GM19043 (cell line): ENCODE results near the gene FAM234B.

Source experiments
- ATAC-seq: cut with Tn5 transposase; IDR thresholded peaks from one replicate; pipeline ENCODE4 v1.9.1; 2021; ENCODE audit warnings: low read depth; ENCODE audit not compliant: unreplicated experiment

FAM234B gene

DNA sequence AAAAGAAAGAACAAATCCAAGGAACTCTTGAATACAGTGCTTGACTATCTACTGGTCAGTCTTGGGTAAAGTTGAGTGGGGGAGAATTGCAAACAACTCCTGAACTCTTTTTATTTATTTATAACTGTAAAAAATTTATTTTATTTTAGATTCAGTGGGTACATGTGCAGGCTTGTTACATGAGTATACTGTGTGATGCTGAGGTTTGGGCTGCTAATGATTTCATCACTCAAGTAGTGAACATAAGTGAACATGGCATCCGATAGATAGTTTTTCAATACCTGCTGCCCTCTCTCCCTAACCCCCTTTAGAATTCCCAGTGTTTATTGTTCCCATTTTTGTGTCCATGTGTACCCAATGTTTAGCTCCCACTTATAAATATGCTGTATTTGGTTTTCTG is 62.5 kb downstream of the FAM234B start:
- ATAC-seq = no peak

DNA sequence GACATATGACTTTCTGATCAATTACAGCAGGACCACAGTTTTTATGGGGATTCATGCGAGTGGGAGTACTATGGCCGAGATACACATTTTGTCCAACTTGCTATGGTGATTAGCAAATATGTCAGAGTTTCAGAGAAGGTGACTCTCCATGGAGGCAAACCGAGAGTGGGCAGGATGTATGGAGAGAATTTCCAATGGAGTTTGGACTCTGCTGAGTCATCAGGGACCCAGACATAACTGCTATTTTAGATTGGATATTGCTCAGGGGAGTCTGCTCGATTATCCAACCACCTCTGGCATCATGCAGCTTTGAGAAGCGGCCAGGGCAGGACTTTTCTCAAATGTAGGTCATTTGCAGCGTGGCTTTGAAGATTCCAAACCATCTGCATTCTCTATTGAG is 68.8 kb downstream of the FAM234B start:
- no peak for ATAC-seq

DNA sequence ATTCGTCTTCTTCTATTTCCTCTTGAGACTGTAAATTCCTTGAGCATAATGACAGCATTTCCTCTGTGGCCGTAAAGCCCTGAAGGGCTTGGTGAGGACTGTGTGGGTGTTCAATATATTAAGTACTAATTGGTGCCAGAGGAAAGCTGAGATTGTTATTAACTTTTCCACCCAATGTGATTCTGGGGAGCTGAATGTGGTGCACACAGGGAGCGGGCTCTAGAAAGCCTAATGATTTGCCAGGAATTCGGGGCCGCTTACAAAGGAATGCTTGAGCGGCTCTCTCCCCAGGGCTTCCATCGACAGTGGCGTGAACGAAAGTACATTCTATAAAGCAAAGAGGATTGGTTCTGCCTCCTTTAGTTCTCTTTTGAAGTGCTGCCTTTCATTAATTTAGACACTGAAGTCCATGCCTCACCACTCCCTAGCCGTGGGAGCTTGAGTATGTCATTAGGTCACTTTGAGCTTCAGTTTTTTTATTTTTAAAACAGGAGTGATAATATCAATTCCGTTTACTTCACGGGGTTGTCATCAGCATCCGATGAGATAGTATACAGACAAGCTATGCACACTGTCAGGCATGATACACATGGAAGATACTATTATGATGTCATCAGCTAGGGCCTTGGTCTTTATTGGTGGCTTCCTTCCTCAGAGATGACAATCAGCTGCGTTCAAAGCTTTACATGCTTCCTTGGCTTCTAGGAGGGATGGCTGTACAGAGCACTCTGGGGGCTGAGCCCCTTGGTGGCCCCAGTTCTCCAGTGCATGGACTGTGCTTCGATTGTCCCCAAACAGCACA is 70.3 kb downstream of the FAM234B start:
- no peak for ATAC-seq

DNA sequence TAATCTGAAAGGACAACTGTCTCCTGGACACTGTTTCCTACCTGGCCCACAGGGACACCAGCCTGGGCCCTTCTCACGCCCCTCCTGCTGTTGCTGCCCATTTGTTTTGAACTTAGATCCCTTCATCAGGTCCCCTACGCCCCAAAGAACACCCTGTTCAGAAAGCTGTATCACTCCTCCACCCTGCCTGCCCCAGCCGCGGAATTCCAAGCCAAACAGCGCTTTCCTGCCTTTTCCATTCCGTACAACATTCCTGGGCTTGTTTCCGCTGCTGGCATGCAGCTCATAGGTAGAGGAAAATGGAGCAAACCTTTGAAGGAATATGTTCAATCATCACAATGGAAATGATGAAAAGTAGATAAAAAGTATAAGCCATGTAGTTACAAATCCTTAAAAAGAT is 72.1 kb downstream of the FAM234B start:
- no peak for ATAC-seq

DNA sequence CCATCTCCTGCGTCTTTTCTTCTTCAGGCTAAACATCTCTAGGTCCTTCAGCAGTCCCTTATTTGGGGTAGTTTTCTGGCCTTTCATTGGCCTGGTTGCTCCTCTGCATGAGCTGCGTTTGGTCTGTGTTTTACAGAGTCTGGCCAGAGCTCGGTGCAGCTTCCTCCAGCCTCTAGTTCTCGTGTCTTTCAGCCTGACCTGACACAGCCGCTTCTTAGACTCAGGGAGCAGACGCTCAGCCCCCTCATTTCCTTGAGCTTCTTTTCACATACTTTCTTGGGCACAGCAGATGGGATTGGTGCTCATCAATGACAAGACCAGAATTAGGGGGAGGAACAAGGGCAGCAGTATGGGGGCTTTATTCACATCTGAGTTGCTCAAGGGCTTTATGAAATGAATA is 72.8 kb downstream of the FAM234B start:
- ATAC-seq = no peak

DNA sequence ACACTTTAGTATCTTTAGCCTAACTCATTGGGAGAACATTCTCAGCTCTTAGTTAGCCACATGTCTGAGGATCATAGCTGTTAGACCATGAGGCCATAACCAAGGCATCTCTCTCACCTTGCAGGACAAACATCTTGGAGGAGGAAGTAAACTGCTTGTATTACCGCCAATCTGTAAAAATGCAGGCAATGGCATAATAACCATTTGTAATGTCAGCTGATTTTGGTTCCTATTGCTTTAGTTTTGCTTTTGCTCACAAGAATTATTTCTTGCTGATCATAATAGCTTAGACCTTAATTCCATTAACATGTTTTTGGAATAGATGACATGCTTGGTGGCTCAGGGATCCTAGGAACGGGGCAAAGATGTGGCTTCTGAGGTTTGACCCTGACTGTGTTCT is 75.6 kb downstream of the FAM234B start:
- ATAC-seq = no peak

DNA sequence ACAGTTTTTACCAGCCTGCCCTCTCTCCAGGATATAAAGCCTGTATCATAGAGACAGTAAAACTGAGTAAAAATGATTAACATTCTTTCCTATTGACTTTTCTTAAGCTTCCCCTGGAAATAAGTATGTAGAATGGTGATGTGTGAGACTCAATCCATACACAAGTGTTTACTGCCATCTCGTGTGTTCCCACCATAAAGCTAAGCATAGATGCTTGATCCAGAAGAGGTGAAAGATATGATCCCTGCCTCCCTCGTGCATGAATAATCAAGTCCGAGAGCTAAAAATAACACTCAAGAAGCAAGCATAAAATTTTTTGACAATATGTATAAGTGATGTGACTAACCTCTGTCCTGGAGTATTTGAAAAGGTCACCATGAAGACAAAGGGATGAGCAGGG is 76.2 kb downstream of the FAM234B start:
- ATAC-seq = no peak

DNA sequence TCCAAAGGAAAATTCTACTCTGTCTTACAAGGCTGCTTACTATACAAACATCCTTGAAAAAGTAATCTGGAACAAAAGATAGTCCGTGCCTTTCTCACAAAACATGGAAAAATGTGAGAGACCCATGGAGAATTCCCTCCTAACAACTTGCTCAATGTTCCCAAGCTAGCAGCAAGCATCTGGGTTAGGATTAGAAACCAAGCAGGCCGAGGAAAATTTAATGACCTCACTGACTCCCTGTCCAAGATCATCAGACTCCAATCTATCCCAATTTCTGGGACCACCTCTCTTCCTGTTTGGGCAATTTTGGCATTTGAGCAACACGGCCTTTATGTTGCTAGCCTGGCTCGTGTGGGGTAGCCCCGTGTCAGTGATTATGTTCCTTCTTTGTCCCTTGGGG is 77.4 kb downstream of the FAM234B start:
- no peak for ATAC-seq

DNA sequence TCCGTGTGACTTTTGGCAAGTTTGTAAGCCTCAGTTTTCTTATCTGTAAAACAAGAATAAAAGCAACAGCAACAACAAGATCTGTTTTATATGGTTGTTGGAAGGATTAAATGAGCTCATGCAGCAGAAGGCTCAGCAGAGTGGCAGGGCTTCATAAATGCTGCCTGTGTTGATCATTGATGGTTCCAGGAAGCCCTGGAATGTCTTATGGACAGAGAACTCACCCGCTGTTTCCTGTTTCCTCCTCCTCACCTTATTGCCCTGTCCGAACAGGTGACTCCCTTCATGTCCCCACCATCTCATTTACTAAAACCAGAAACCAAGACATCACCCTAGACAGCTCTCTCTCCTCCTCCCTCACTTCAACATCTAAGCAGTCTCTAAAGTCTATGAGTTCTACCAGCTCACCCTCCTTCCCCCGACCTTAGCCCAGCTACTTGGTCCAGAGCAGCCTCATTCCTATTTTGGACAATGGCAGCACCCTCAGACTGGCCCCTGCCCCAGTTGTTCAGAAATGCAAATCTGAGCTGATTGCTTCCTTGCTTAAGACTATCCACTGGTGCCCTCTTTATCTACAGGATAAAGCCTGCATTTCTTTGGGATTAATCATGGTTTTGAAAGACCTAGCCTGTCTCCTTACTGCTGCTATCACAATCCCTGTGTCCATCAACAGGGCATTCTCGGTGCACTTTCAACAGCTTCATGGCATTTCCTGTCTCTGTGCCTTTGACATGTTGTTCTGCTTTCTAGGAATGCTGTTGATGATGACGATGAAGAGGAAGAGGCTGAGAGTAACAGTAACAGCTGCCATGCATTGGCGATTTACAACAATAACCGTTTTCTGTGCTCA is 80.7 kb downstream of the FAM234B start:
- ATAC-seq = no peak

DNA sequence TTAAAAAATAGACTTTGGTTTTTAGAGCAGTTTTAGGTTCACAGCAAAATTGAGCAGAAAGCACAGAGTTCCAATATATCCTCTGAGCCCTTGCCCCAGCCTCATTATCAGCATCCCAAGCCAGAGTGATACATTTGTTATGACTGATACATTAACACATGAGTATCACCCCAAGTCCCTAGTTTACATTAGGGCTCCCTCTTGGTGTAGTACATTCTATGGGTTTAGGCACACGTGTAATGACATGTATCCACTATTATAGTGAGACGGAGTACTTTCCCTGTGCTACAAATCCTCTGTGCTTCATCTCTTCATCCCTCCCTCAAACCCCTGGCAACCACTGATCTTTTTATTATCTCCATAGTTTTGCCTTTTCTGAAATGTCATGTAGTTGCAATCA is 81.8 kb downstream of the FAM234B start:
- no peak for ATAC-seq

DNA sequence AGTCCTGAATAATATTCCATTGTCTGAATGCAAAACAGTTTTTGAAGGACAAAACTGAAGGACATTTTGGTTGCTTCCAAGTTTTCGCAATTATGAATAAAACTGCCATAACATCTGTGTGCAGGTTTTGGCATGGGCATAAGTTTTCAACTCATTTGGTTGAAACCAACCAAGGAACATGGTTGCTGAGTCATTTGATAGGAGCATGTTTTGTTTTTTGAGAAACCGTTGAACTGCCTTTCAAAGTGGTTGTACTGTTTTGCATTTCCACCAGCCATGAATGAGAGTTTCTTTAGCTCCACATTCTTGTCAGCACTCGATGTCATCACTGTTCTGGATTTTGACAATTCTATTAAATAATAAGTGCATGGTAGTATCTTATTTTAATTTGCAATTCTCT is 82.3 kb downstream of the FAM234B start:
- no peak for ATAC-seq

DNA sequence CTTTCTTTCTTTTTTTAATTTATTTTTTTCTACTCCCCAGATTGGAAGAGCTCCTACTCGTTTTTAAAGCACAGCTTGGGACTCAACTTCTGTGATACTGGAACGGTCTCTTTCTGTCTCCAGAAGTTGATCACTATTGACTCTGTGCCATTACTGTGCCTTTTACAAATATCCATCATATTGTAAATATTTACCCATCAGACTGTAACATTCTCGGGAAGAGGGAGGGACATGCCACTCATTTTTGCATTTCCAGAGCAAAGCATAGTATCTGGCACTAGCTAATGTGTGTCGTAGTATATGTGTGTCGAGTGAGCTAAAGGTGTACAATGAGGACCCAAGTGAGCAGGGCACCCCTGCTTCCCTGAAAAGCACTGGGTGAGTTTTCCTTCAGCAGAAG is 83.3 kb downstream of the FAM234B start:
- ATAC-seq = no peak

DNA sequence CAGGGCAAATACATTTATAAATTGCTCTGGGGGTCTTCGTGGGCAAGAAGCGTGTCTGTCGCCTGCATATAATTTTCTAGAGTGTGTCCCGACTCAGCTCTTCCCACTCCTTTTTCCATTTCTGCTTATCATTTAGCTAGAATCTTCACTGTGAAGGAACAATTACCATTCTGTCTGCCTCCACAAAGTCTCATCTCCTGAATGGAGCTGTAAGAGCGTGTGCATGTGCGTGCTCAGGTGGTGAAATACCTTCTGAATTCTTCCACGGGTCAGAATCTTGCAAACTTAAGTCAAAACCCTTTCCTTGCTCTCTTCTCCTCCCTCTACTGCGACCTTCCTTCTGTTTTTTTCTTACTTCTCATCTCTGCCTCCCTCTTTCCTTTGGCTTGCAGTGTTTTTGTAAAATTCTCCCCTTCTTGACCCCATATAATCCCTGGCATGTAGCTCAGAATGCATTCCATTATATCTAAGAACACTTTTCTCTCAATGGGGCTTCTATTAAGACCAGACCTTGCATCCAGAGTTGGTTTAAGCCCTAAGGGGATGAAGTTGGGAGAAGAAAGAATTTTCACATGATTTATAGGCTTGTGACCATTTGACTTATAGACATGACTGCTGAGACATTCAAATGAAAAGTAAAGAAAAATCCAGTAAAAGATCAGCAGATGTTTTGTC is 84.2 kb downstream of the FAM234B start:
- no peak for ATAC-seq

DNA sequence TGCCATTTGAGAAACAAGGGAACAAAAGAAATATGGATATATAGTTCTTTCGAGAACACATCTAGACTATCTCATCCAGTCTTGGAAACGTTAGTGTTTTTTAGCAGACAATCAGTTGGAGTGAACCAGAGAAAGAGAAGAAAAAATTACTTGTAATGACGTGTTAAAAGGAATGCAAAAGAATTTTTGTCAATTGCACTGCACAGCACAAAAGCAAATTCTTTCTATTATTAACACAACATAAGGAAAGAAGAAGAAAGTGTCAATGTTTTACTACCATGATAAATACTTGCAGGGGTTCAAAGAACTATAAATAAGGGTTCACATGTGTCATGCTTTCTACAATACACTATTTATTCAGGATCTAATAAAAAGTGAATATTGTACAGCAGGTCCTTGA is 86.8 kb downstream of the FAM234B start:
- ATAC-seq = no peak
